Bronchial epithelial cell (primary cell): ENCODE data around the gene RAB40A. TPM values are rescaled to one million over a fixed set of nuclear protein-coding genes. Genes with fewer than 3 reads are reported as not detected.
A peak's percentile ranks its signal among the peaks of the same experiment; 100 is the strongest.

Experiments used
- DNase-seq: peaks from one replicate; pipeline ENCODE4 v3.0.0-alpha.2; 2010; ENCODE audit warnings: low read depth
- FAIRE-seq: peaks from 2 replicates; lab custom pipeline; 2011; peaks lifted over from hg19 to GRCh38; lab: Jason Lieb, UNC
- H3K27me3 ChIP-seq: 2 replicates; pipeline ENCODE4 v1.5.1; 2011; ENCODE audit warnings: low read length; ENCODE audit not compliant: control insufficient read depth, insufficient read depth
- H3K36me3 ChIP-seq: 2 replicates; pipeline ENCODE4 v1.5.1; 2011; ENCODE audit warnings: low read length; ENCODE audit not compliant: control insufficient read depth, insufficient read depth
- H3K4me3 ChIP-seq: 2 replicates; pipeline ENCODE4 v1.5.1; 2011; ENCODE audit warnings: mild to moderate bottlenecking, low read depth, low read length, control low read depth
- total RNA-seq: library from RNA; depleted of rRNA; stranded (reverse); fragments of >200 nt; gene quantifications from 2 replicates; pipeline ENCODE4 v1.2.1, GENCODE V29; 2014
- TF ChIP-seq, protein P1 (sequence below): IDR thresholded peaks from 2 replicates; pipeline ENCODE4 v1.5.1; 2011; ENCODE audit warnings: mild to moderate bottlenecking, moderate library complexity, low read length, control low read depth, inconsistent platforms; ENCODE audit not compliant: insufficient read depth, severe bottlenecking

RAB40A gene
- total RNA-seq, 1 donor from 2014 or later: under 0.01 TPM

DNA sequence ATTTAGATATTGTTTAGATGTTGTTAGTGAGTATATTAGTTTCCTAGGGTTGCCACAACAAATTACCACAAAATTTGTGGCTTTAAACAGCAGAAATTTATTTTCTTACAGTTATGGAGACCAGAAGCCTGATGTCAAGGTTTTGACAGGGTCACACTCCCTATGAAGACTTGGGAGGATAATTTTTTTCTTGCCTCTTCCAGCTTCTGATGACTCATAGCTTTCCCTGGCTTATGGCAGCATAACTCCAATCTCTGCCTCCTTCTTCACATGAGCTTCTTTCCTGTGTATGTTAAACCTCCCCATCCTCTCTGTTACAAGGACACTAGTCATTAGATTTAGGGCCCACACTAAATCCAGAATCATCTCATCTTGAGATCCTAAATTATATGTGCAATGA, 20.9 kb upstream of the RAB40A start:
- Histone ChIP-seq H3K4me3 (no peak overlapping the region), H3K27me3 (no peaks in the 10 kb centered on the region), H3K36me3 (no peaks in the 10 kb centered on the region)
- TF ChIP-seq, protein P1, sequence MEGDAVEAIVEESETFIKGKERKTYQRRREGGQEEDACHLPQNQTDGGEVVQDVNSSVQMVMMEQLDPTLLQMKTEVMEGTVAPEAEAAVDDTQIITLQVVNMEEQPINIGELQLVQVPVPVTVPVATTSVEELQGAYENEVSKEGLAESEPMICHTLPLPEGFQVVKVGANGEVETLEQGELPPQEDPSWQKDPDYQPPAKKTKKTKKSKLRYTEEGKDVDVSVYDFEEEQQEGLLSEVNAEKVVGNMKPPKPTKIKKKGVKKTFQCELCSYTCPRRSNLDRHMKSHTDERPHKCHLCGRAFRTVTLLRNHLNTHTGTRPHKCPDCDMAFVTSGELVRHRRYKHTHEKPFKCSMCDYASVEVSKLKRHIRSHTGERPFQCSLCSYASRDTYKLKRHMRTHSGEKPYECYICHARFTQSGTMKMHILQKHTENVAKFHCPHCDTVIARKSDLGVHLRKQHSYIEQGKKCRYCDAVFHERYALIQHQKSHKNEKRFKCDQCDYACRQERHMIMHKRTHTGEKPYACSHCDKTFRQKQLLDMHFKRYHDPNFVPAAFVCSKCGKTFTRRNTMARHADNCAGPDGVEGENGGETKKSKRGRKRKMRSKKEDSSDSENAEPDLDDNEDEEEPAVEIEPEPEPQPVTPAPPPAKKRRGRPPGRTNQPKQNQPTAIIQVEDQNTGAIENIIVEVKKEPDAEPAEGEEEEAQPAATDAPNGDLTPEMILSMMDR: no peak
- DNase-seq: peak; percentile 33
- no peak for FAIRE-seq

DNA sequence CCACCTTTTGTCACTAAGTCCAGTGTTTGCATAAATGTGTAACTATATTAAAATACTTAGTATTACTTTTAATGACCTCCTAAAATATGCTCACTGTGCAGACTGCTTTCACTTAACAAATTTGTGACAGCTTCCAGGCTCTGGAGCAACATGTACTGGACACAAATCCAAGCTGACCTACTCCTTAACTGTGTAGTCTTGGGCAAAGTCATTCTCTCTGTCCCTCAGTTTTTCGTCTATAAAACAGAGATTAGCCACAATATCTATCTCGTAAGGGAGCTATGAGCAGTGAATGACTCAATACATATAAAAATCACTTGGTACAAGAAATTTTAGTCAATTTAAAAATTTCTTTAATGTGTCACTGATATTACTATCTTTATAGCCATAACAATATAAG, 20.4 kb upstream of the RAB40A start:
- FAIRE-seq (no peak), DNase-seq (no peak)
- Histone ChIP-seq H3K27me3 (no peaks in the 10 kb centered on the region), H3K4me3 (no peak overlapping the region), H3K36me3 (no peaks in the 10 kb centered on the region)
- TF ChIP-seq, protein P1: no peak

DNA sequence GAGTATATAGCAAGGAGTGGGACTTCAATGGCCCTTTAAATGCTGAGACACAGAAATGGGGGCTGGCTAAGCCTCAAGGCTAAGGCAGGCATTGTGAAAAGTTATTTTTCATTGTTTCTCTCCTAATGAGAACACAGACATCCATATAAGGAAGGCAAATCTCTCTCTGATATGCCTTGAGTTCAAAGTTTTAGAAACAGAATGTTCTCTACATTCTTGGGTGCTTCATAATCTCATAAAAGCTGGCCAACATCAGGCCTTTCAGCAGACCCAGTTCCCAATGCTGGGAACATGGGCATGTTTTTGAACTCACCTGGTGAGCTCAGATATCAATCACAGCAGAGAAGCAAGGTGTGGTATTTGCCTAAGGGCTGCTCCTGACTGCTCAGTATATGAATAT, 19.4 kb upstream of the RAB40A start:
- Histone ChIP-seq H3K4me3 (no peak overlapping the region), H3K36me3 (no peaks in the 10 kb centered on the region), H3K27me3 (no peaks in the 10 kb centered on the region)
- DNase-seq (peak; percentile 40), FAIRE-seq (no peak)
- TF ChIP-seq, protein P1: no peak

DNA sequence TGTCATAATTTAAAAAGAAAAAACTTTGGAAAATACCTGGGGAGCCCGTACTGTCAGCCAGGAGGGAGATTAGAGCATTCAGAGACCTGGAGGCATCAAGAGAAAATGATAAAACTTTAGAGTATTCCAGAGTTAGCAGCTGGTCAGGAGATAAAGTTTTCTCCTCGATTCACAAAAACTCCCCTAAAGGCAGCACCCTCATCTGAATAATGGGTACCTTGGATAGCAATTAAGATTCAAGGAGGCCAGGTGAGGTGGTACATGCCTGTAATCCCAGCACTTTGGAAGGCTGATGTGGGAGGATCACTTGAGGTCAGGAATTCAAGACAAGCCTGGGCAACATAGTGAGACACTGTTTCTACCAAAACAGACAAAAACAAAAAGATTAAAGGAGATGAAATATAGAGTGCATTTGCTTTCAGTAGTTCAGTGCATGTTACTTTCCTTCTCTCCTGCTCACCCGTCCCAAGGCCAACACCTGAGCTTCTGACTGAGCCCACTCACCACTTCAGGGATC, 18.6 kb upstream of the RAB40A start:
- TF ChIP-seq, protein P1: no peak
- Histone ChIP-seq H3K27me3 (no peaks in the 10 kb centered on the region), H3K4me3 (no peak overlapping the region), H3K36me3 (no peaks in the 10 kb centered on the region)
- DNase-seq: peak; percentile 15
- no peak for FAIRE-seq

DNA sequence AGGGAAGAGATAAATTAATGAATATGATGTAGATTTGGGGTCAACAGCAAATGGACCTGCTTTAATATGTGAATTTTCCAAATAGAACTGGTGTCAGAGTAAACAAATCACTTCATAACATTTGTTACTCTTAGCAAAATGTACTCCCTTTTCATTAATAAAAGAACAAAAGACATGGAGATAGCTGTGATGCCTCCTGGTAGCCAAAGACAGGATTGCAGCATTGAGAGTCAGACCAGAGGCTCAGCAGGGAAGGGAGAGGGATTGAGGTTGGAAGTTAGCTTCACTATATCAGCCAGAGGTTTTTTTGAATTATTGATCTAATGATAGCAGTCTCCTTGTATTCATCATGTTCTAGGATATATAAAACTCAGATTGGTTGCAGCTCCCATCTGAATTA, 17.4 kb upstream of the RAB40A start:
- no peak for DNase-seq
- Histone ChIP-seq H3K36me3 (no peaks in the 10 kb centered on the region), H3K27me3 (no peaks in the 10 kb centered on the region), H3K4me3 (no peak overlapping the region)
- TF ChIP-seq, protein P1: no peak
- FAIRE-seq: no peak

DNA sequence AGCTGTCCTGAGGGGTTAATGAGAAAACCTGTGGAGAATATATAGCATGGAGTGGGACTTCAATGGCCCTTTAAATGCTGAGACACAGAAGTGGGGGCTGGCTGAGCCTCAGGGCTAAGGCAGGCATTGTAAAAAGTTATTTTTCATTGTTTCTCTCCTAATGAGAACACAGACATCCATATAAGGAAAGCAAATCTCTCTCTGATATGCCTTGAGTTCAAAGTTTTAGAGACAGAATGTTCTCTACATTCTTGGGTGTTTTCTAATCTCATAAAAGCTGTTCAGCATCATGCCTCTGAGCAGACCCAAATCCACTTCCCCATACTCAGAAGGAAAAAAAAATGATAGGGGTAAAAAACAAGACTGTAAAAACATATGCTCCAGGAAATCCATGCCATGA, 16.8 kb upstream of the RAB40A start:
- DNase-seq (no peak), FAIRE-seq (no peak)
- TF ChIP-seq, protein P1: no peak
- H3K27me3 ChIP-seq: no peaks in the 10 kb centered on the region
- no peaks in the 10 kb centered on the region for H3K36me3 ChIP-seq
- H3K4me3 ChIP-seq: no peak overlapping the region
